HepG2 (cell line): ENCODE results near the gene NARF. TPM values are rescaled to one million over a fixed set of nuclear protein-coding genes. Genes with fewer than 3 reads are reported as not detected.

Experiments used
- CBFB ChIP-seq: sonication (generic); formaldehyde crosslinking; IDR thresholded peaks from 2 replicates; pipeline ENCODE4 v1.4.0; 2020; ENCODE audit warnings: missing genetic modification reagents
- DZIP1 ChIP-seq: sonication (generic); formaldehyde crosslinking; IDR thresholded peaks from 2 replicates; pipeline ENCODE4 v1.5.0; 2020; ENCODE audit warnings: mild to moderate bottlenecking, missing genetic modification reagents
- E2F1 ChIP-seq: sonication (generic); formaldehyde crosslinking; IDR thresholded peaks from 2 replicates; pipeline ENCODE4 v1.5.0; 2020; ENCODE audit warnings: missing genetic modification reagents
- EZH2 ChIP-seq: conservative IDR thresholded peaks from 2 replicates; pipeline ENCODE4 v1.6.1; 2012; ENCODE audit warnings: mild to moderate bottlenecking, low read depth, low read length, moderate library complexity
- FOXM1 ChIP-seq: sonication (generic); formaldehyde crosslinking; IDR thresholded peaks from 2 replicates; pipeline ENCODE4 v1.5.0; 2020; ENCODE audit warnings: missing genetic modification reagents
- HNRNPUL1 ChIP-seq: fragments of 200-400 bp; formaldehyde crosslinking; IDR thresholded peaks from 2 replicates; pipeline ENCODE4 v1.6.1; 2017; ENCODE audit warnings: low read depth, mild to moderate bottlenecking, low read length, moderate library complexity
- IRX3 ChIP-seq: sonication (generic); formaldehyde crosslinking; IDR thresholded peaks from 2 replicates; pipeline ENCODE4 v1.8.1; 2023; ENCODE audit warnings: mild to moderate bottlenecking, low read depth, missing genetic modification reagents, borderline replicate concordance
- ISL2 ChIP-seq: sonication (generic); formaldehyde crosslinking; IDR thresholded peaks from 2 replicates; pipeline ENCODE4 v1.5.0; 2020; ENCODE audit warnings: missing genetic modification reagents
- MTA1 ChIP-seq: sonication (generic); formaldehyde crosslinking; IDR thresholded peaks from 2 replicates; pipeline ENCODE4 v1.4.0; 2020; ENCODE audit warnings: missing genetic modification reagents, mild to moderate bottlenecking, borderline replicate concordance
- PITX1 ChIP-seq: sonication (generic); formaldehyde crosslinking; IDR thresholded peaks from 2 replicates; pipeline ENCODE4 v1.5.1; 2020; ENCODE audit warnings: mild to moderate bottlenecking, missing genetic modification reagents
- SRSF1 ChIP-seq: fragments of 200-400 bp; formaldehyde crosslinking; optimal IDR thresholded peaks from 2 replicates; pipeline ENCODE3; 2017; ENCODE audit warnings: mild to moderate bottlenecking, low read depth, low read length, moderate library complexity
- TMF1 ChIP-seq: sonication (generic); formaldehyde crosslinking; IDR thresholded peaks from 2 replicates; pipeline ENCODE4 v1.8.1; 2022; ENCODE audit warnings: low read depth, missing genetic modification reagents
- TRIM24 ChIP-seq: sonication (generic); formaldehyde crosslinking; IDR thresholded peaks from 2 replicates; pipeline ENCODE4 v1.8.0; 2022; ENCODE audit warnings: mild to moderate bottlenecking, missing genetic modification reagents
- ZBTB4 ChIP-seq: sonication (generic); formaldehyde crosslinking; IDR thresholded peaks from 2 replicates; pipeline ENCODE4 v1.4.0; 2020; ENCODE audit warnings: missing genetic modification reagents, mild to moderate bottlenecking, borderline replicate concordance
- ZNF256 ChIP-seq: sonication (generic); formaldehyde crosslinking; conservative IDR thresholded peaks from 2 replicates; pipeline ENCODE4 v1.4.0; 2020; ENCODE audit warnings: missing genetic modification reagents
- ZNF3 ChIP-seq: IDR thresholded peaks from 2 replicates; pipeline ENCODE4 v1.7.0; 2017; ENCODE audit warnings: inconsistent platforms
- ZNF556 ChIP-seq: sonication (generic); formaldehyde crosslinking; IDR thresholded peaks from 2 replicates; pipeline ENCODE4 v1.4.0; 2020; ENCODE audit warnings: mild to moderate bottlenecking, missing genetic modification reagents, borderline replicate concordance
- ZNF772 ChIP-seq: sonication (generic); formaldehyde crosslinking; IDR thresholded peaks from 2 replicates; pipeline ENCODE4 v1.5.0; 2020; ENCODE audit warnings: mild to moderate bottlenecking, missing genetic modification reagents
- ZNF780A ChIP-seq: sonication (generic); formaldehyde crosslinking; IDR thresholded peaks from 2 replicates; pipeline ENCODE4 v1.8.0; 2022; ENCODE audit warnings: mild to moderate bottlenecking, missing genetic modification reagents, moderate library complexity
- ZZZ3 ChIP-seq: sonication (generic); formaldehyde crosslinking; IDR thresholded peaks from 2 replicates; pipeline ENCODE4 v1.4.0; 2020; ENCODE audit warnings: missing genetic modification reagents, mild to moderate bottlenecking, borderline replicate concordance
- polyA plus RNA-seq, 8 experiments: library from polyadenylated mRNA; depleted of rRNA in 3 of 8; stranded (reverse) in 7 of 8; unstranded in 1 of 8; fragments of >200 nt; fragmentation: Illumina TruSeq in 4 of 8; extraction: Trizol in 4 of 8; gene quantifications; 2 replicates each; pipeline versions ENCODE4 v1.2.1 to v1.2.3, GENCODE V29; 2011 to 2016; ENCODE audit warnings: low read depth in 4 of 8, missing spikeins in 1 of 8, mixed read lengths in 1 of 8; ENCODE audit not compliant: insufficient read depth in 1 of 8
- total RNA-seq, 5 experiments: library from RNA; depleted of rRNA; stranded (reverse); fragments of >200 nt; fragmentation: Illumina TruSeq; extraction: Trizol; gene quantifications; 2 replicates each; pipeline ENCODE4 v1.2.3, GENCODE V29; 2016; ENCODE audit warnings: low read depth in 1 of 5
- TF ChIP-seq, protein P1 (sequence below): sonication (generic); formaldehyde crosslinking; IDR thresholded peaks from 2 replicates; pipeline ENCODE4 v1.9.0; 2021; ENCODE audit warnings: missing genetic modification reagents, mild to moderate bottlenecking, borderline replicate concordance

NARF gene
- total and polyA plus RNA-seq, 2 of the 13 experiments (the other 11 are each of a cell fraction or from before 2014, with no cell fraction given), result 61.1 to 144 TPM

DNA sequence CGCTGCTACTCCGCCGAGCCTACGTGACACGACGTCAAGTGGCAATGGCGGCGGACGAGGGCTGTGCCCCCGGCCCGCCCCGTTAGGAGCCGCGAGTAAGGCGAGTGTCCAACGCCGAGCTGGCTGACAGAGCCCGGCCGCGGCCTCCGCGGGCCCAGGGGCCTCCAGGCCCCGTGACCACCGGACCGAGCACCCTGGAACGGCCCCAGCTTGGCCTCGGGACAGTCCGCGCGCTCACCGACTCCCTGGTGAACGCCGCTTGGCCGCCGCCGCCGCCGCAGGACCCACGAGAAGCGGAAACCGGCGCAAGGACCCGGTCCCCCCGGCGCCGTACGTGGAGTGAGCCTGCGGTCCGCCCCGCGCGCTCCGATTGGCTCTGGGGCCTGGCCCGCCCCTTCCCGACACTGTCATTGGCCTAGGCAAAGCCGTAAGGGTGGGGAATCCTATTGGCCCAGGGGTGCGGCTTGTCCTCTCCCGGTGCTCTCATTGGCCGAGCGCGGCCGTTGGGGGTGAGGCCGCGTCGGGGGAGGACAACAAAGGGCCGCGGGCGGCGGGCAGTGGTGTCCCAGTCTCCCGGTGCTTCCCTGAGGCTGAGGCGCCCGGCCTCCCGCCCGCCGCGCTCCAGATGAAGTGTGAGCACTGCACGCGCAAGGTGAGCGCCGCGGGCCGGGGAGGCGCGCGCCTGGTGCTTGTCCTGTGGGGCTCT, at the start of gene NARF (continued):
- peak; percentile 65; the same call in 1 of the 2 replicates for TF ChIP-seq HNRNPUL1
- TF ChIP-seq SRSF1, result peak; percentile 88
- TF ChIP-seq CBFB (CRISPR knock-in tag), result no peak; the same call in none of the 2 replicates
- no peak for TF ChIP-seq EZH2
- TF ChIP-seq ZNF780A, result no peak
- TF ChIP-seq, protein P1, sequence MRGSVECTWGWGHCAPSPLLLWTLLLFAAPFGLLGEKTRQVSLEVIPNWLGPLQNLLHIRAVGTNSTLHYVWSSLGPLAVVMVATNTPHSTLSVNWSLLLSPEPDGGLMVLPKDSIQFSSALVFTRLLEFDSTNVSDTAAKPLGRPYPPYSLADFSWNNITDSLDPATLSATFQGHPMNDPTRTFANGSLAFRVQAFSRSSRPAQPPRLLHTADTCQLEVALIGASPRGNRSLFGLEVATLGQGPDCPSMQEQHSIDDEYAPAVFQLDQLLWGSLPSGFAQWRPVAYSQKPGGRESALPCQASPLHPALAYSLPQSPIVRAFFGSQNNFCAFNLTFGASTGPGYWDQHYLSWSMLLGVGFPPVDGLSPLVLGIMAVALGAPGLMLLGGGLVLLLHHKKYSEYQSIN, result peak; percentile 41; the same call in 1 of the 2 replicates
- TF ChIP-seq PITX1 (CRISPR knock-in tag), result no peak
- TF ChIP-seq ZNF772 (CRISPR knock-in tag), result no peak; the same call in 1 of the 2 replicates
- peak; percentile 92 for TF ChIP-seq DZIP1 (CRISPR knock-in tag)
- TF ChIP-seq TMF1 (CRISPR knock-in tag), result peak; percentile 95
- TF ChIP-seq MTA1, result peak; percentile 71; the same call in 1 of the 2 replicates
- TF ChIP-seq IRX3 (CRISPR knock-in tag), result no peak; the same call in 1 of the 2 replicates
- no peak for TF ChIP-seq TRIM24 (CRISPR knock-in tag)
- peak; percentile 90 for TF ChIP-seq ZZZ3
- TF ChIP-seq FOXM1 (CRISPR knock-in tag), result no peak
- TF ChIP-seq E2F1 (CRISPR knock-in tag), result peak; percentile 87
- peak; percentile 99 for TF ChIP-seq ZNF556 (CRISPR knock-in tag)
- peak; percentile 86 for TF ChIP-seq ISL2
- peak; percentile 93 for TF ChIP-seq ZBTB4 (CRISPR knock-in tag)
- TF ChIP-seq ZNF3 (CRISPR knock-in tag), result no peak
- TF ChIP-seq ZNF256 (CRISPR knock-in tag), result 0 out of 2 replicates have a peak, but pooled peaks have one; percentile 76
